BLaER1 (cell line): Measurements from ENCODE around the gene ZNF793.

Experiments
- H3K27ac ChIP-seq: shearing (Covaris generic); formaldehyde crosslinking; 2 replicates; pipeline ENCODE4 v1.8.1; 2022
- H3K27me3 ChIP-seq: shearing (Covaris generic); formaldehyde crosslinking; 2 replicates; pipeline ENCODE4 v1.8.1; 2022
- H3K36me3 ChIP-seq: shearing (Covaris generic); formaldehyde crosslinking; 2 replicates; pipeline ENCODE4 v1.8.1; 2022
- H3K4me1 ChIP-seq: shearing (Covaris generic); formaldehyde crosslinking; 2 replicates; pipeline ENCODE4 v1.8.1; 2022
- H3K4me2 ChIP-seq: shearing (Covaris generic); formaldehyde crosslinking; 2 replicates; pipeline ENCODE4 v1.8.1; 2022
- H3K4me3 ChIP-seq: shearing (Covaris generic); formaldehyde crosslinking; 2 replicates; pipeline ENCODE4 v1.8.1; 2022
- H3K9ac ChIP-seq: shearing (Covaris generic); formaldehyde crosslinking; 2 replicates; pipeline ENCODE4 v1.8.1; 2022
- H3K9me3 ChIP-seq: shearing (Covaris generic); formaldehyde crosslinking; 2 replicates; pipeline ENCODE4 v1.8.1; 2022
- H4K20me1 ChIP-seq: shearing (Covaris generic); formaldehyde crosslinking; 2 replicates; pipeline ENCODE4 v1.8.1; 2022
- Cebpa-rat ChIP-seq: shearing (Covaris generic); IDR thresholded peaks from 2 replicates; pipeline ENCODE4 v1.8.1; 2022

Gene ZNF793

DNA sequence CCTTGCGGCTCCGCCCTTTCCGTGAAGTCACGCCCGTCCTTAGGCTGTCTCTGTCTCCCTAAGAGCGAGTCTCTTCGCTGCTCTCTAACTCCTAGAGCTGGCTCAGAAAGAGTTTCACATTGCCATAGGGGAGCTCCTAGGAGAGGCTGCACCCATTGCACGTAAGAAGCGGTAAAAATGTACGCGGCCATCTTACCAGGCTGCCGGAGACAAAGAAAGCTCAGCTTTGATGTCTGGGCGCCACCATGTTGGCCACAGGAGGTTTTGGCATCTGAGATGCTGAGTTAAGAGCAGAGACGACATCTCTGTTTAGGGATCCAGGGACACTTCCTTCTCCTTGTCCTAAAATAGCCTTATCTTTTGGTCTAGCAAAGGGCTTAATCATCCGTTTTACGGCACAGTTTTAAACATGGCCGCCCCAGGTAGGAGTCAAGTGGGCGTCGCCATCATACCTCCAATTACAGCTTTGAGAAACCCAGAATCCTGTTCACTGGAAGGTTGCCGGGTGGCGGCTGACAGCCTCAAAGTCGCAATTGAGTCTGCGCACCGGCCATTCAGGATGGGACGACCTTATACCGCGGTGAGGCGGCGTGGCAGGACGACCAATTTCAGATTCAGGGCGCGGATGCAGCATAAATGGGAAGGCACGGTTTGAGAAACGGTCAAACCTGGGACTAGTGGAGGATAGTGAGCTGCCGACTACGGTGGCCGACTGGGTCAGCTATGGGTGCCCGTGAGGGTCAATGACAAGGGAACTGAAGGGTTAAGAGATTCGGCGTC, at the start of gene ZNF793:
Gene ZNF793, plus strand, starts transcription at position 553 of the 780 bp plus-strand sequence. CDS start 16,501 bp downstream, outside the sequence.
- peak within 1 kb of the TSS; percentile 85 for H3K9ac ChIP-seq
- H3K4me3 ChIP-seq = peak within 1 kb of the TSS; percentile 68
- H4K20me1 ChIP-seq = no peaks in the 10 kb centered on the region
- peaks cover 29% of the 10 kb centered on the region for H3K36me3 ChIP-seq
- H3K4me1 ChIP-seq = peaks cover 13% of the 10 kb centered on the region
- peaks cover 89% of the 10 kb centered on the region for H3K9me3 ChIP-seq
- no peak for TF ChIP-seq Cebpa-rat
- H3K4me2 ChIP-seq = peak within 1 kb of the TSS; percentile 68
- H3K27me3 ChIP-seq = no peaks in the 10 kb centered on the region
- H3K27ac ChIP-seq = peak within 1 kb of the TSS; percentile 91

DNA sequence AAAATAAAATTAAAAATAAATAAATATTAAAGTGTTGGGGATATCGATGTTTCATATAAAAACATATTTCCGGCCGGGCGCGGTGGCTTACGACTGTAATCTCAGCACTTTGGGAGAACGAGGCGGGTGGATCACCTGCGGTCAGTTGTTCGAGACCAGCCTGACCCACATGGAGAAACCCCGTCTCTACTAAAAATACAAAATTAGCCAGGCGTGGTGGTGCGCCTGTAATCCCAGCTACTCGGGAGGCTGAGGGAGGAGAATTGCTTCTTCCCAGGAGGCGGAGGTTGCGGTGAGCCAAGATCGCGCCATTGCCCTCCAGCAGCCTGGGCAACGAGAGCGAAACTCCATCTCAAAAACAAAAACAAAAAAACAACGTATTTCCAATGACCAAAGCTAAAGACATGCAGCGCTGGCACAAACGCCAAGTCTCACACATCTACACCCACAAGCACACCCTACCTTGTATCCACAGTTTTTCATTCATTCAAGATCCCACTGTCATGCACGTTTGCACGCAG, 40.4 kb upstream of the ZNF793 start:
- Histone ChIP-seq H3K4me2 (peak overlapping the region; percentile 92), H3K9me3 (peaks cover 46% of the 10 kb centered on the region), H3K27ac (peak overlapping the region; percentile 89), H3K4me1 (peaks cover 34% of the 10 kb centered on the region), H3K27me3 (no peaks in the 10 kb centered on the region), H4K20me1 (no peaks in the 10 kb centered on the region), H3K36me3 (peaks cover 49% of the 10 kb centered on the region), H3K9ac (peak overlapping the region; percentile 86), H3K4me3 (peak overlapping the region; percentile 86)
- TF ChIP-seq Cebpa-rat = no peak

DNA sequence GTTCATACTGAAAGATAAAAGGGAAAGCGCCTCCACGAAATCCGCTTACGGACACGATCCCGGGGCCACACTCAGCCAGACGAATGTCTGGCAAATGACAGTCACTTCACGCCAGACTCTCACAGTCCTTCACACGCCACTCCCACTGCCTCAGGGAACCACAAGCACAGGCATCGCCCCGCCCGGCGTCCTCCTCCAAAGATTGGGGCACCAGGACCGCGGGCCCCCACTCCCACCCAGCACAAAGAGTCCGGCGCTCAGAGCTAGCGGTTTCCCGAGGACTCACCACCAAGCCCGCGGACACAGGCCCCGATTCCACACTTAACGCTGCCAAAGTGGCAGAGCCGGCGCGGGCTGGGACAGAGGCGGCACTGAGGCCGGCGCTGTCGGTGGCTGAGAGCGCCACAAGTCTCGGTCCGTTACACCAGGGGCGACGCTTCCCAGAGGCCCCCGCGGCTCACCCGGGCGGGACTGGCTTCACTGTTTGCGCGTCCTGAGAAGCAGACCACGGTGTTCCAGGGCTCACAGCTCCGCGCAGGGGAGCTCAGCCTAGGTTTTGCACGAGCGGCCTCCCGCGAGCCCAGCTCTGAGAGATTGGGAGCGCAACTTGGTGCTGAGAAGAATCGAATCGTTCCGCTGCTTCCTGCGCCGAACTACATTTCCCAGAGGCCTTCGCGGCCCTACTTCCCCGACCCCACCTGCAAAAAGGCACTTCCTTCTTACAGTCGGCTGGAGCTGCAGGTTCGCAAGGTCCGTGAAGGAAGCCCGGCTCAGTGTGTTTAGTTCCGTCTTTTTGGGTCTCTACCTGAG, 39.7 kb upstream of the ZNF793 start, which contains the start of gene ZNF569:
Gene ZNF569, minus strand, starts transcription at position 647 of the 810 bp plus-strand sequence. CDS start 22,523 bp downstream, outside the sequence.
- peaks cover 49% of the 10 kb centered on the region for H3K36me3 ChIP-seq
- H4K20me1 ChIP-seq = no peaks in the 10 kb centered on the region
- TF ChIP-seq Cebpa-rat = no peak
- H3K4me2 ChIP-seq = peak within 1 kb of the TSS; percentile 92
- no peaks in the 10 kb centered on the region for H3K27me3 ChIP-seq
- H3K4me3 ChIP-seq = peak within 1 kb of the TSS; percentile 86
- H3K9ac ChIP-seq = peak within 1 kb of the TSS; percentile 86
- H3K27ac ChIP-seq = peak within 1 kb of the TSS; percentile 89
- peaks cover 46% of the 10 kb centered on the region for H3K9me3 ChIP-seq
- H3K4me1 ChIP-seq = peaks cover 34% of the 10 kb centered on the region

DNA sequence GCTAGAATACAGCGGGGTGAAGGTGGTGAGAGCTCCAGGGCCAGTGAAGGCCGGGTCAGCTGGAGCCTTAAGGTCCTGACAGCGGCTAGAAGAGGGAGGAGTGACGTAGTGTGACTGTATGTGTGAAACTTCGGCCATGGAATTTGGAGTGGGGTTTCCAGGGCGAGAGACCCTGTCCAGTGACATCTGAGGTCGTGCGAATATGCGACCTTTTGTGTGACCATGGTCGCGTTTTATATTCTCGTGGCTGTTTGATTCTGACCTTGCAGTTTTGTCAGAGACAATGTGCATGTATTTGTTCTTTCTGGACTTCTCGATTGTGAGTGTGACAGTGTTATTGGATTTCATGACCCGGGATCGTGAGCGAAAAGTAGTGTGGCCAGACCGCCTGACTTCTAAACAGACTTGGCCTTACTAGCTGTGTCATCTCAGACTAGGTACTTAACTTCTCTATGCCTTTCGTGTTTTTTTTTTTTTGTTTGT, 39.1 kb upstream of the ZNF793 start:
- Histone ChIP-seq H4K20me1 (no peaks in the 10 kb centered on the region), H3K27me3 (no peaks in the 10 kb centered on the region), H3K36me3 (peaks cover 49% of the 10 kb centered on the region), H3K9me3 (peaks cover 46% of the 10 kb centered on the region), H3K9ac (peak overlapping the region; percentile 86), H3K4me2 (peak overlapping the region; percentile 92), H3K4me1 (peaks cover 34% of the 10 kb centered on the region), H3K4me3 (peak overlapping the region; percentile 86), H3K27ac (peak overlapping the region; percentile 89)
- no peak for TF ChIP-seq Cebpa-rat

DNA sequence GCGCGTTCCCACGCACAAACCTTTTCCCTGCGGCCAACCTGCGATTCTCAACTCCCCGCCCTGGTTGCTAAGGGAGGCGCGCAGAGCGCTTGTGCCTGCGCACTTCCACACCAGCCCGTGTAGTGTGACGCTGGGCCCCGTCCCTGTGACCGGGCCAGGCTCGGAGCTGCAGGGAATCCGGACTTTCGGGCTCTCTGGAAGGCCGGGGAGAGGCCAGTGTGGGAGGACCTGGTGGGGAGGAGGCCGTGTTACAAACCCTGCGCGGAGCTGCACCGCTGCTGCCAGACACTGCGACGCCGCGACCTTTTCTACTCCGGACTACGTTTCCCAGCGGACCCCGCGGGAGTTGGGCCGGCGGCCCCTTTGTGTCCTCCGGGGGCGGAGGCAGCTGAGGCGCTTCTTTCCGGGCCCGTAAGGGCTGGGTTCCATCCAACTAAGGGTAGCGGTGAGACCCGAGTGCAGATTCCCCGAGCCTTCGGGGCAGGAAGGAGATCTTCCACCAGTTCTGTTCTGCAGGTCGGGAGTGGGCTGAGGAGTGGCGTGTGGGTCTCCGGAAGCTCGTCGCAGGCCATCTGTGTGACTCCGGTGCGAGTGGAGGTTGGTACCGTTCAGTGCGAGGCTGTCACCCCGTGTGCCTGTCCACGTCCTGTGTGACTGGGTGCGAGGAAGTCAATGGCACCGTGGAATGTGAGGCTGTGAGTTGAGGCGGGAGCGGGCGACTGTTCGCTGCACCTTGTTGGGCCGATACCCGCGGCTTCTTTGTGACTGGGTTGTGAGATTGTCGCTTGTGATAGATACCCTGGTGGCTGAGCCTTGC, 37.6 kb upstream of the ZNF793 start, which contains the start of gene ZNF570:
Gene ZNF570, plus strand, starts transcription at position 396 of the 817 bp plus-strand sequence. CDS start 999 bp downstream, outside the sequence.
- TF ChIP-seq Cebpa-rat = no peak
- Histone ChIP-seq H3K4me3 (peak within 1 kb of the TSS; percentile 86), H3K27ac (peak within 1 kb of the TSS; percentile 89), H3K27me3 (no peaks in the 10 kb centered on the region), H4K20me1 (no peaks in the 10 kb centered on the region), H3K9ac (peak within 1 kb of the TSS; percentile 86), H3K9me3 (peaks cover 45% of the 10 kb centered on the region), H3K36me3 (peaks cover 49% of the 10 kb centered on the region), H3K4me1 (peaks cover 34% of the 10 kb centered on the region), H3K4me2 (peak within 1 kb of the TSS; percentile 92)

DNA sequence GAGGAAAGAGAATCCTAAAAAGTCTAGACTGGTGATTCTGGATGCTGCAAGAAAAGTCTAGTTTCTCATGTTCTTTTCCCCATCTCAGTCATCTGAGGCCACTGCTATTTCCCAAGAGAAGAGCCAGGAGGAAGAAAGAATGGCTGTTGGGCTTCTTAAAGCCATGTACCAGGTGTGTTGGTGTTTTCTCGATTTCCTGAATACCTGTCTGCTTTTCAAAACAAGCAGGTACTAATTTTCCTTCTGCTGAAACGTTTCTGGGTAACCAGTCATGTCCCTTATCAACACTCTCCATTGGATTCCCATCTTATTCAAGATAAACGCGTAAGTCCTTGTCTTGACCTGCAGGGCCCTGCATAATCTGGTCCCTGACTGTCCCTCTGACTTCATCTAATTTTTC, 36.5 kb upstream of the ZNF793 start:
- Histone ChIP-seq H3K9me3 (peaks cover 45% of the 10 kb centered on the region), H3K9ac (peak overlapping the region; percentile 83), H3K4me3 (peak overlapping the region; percentile 86), H3K4me1 (peaks cover 34% of the 10 kb centered on the region), H3K4me2 (peak overlapping the region; percentile 92), H4K20me1 (no peaks in the 10 kb centered on the region), H3K27me3 (no peaks in the 10 kb centered on the region), H3K27ac (no peak overlapping the region), H3K36me3 (peaks cover 49% of the 10 kb centered on the region)
- no peak for TF ChIP-seq Cebpa-rat

DNA sequence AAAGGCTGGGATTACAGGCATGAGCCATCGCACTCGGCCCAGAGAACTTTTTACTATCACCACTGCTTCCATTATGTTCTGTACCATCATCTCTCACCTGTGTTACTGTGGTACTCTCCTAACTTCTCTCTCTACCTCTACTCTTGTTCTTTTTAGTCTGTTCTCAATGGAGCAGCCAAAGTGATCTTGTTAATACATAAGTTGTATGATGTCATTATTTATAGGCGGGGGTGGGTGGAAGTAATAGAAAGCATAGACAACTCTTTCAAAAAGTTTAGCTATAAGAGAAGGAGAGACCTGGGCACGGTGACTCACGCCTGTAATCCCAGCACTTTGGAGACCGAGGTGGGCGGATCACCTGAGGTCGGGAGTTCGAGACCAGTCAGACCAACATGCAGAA, 34.6 kb upstream of the ZNF793 start:
- no peak overlapping the region for H3K4me2 ChIP-seq
- H3K9me3 ChIP-seq = peaks cover 64% of the 10 kb centered on the region
- peaks cover 24% of the 10 kb centered on the region for H3K4me1 ChIP-seq
- H3K27me3 ChIP-seq = no peaks in the 10 kb centered on the region
- H3K9ac ChIP-seq = no peak overlapping the region
- peaks cover 68% of the 10 kb centered on the region for H3K36me3 ChIP-seq
- H3K27ac ChIP-seq = no peak overlapping the region
- no peak overlapping the region for H3K4me3 ChIP-seq
- no peak for TF ChIP-seq Cebpa-rat
- no peaks in the 10 kb centered on the region for H4K20me1 ChIP-seq

DNA sequence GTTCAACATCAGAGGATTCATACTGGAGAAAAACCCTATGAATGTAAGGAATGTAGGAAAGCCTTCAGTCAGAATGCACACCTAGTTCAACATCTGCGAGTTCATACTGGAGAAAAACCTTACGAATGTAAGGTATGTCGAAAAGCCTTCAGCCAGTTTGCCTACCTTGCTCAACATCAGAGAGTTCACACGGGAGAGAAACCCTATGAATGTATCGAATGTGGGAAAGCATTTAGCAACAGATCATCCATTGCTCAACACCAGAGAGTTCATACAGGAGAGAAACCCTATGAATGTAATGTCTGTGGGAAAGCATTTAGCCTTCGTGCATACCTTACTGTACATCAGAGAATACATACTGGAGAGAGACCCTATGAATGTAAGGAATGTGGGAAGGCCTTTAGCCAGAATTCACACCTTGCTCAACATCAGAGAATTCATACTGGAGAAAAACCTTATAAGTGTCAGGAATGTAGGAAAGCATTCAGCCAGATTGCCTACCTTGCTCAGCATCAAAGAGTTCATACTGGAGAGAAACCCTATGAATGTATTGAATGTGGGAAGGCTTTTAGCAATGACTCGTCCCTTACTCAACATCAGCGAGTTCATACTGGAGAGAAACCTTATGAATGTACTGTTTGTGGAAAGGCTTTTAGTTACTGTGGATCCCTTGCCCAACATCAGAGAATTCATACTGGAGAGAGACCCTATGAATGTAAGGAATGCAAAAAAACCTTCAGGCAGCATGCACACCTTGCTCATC, 22.2 kb upstream of the ZNF793 start:
- Histone ChIP-seq H3K27ac (no peak overlapping the region), H3K4me2 (no peak overlapping the region), H3K36me3 (peaks cover 75% of the 10 kb centered on the region), H3K4me1 (no peaks in the 10 kb centered on the region), H3K27me3 (no peaks in the 10 kb centered on the region), H3K9me3 (peaks cover 98% of the 10 kb centered on the region), H3K4me3 (peak overlapping the region; percentile 50), H4K20me1 (no peaks in the 10 kb centered on the region), H3K9ac (no peak overlapping the region)
- no peak for TF ChIP-seq Cebpa-rat
